SU-DHL-6 (cell line): Measurements from ENCODE around the gene THSD8.

Experiments
- H2AFZ ChIP-seq: fragments of 200-600 bp; sonication (generic); 2 replicates; pipeline ENCODE4 v1.6.1; 2014; ENCODE audit warnings: low read depth, mild to moderate bottlenecking, moderate library complexity, mixed read lengths, antibody characterized with exemption, low read length; ENCODE audit not compliant: severe bottlenecking
- H3F3A ChIP-seq: fragments of 200-600 bp; shearing (Covaris generic); 2 replicates; pipeline ENCODE4 v1.6.0; 2016; ENCODE audit warnings: antibody characterized with exemption, mild to moderate bottlenecking; ENCODE audit not compliant: insufficient read depth
- H3K27ac ChIP-seq: fragments of 200-600 bp; sonication (generic); 2 replicates; pipeline ENCODE4 v1.5.1; 2016; ENCODE audit warnings: low read depth, mild to moderate bottlenecking, low read length, moderate library complexity, mixed read lengths
- H3K27me3 ChIP-seq: fragments of 200-600 bp; sonication (generic), shearing (Covaris generic); 2 replicates; pipeline ENCODE4 v1.6.0; 2014; ENCODE audit warnings: mild to moderate bottlenecking, low read length
- H3K36me3 ChIP-seq: fragments of 200-600 bp; sonication (generic); 2 replicates; pipeline ENCODE4 v1.6.1; 2014; ENCODE audit warnings: mild to moderate bottlenecking, low read length, mixed read lengths
- H3K4me2 ChIP-seq: fragments of 300-600, 200-600 bp; shearing (Covaris generic), sonication (generic); 2 replicates; pipeline ENCODE4 v1.6.0; 2014; ENCODE audit warnings: low read length, low read depth, mild to moderate bottlenecking; ENCODE audit not compliant: poor library complexity, severe bottlenecking
- H3K4me3 ChIP-seq: fragments of 200-600 bp; sonication (generic); 2 replicates; pipeline ENCODE4 v1.5.1; 2014; ENCODE audit warnings: antibody characterized with exemption, low read length, mild to moderate bottlenecking, mixed read lengths; ENCODE audit not compliant: insufficient read depth, poor library complexity, severe bottlenecking
- H3K79me2 ChIP-seq: fragments of 200-600 bp; sonication (generic); 2 replicates; pipeline ENCODE4 v1.6.1; 2014; ENCODE audit warnings: mild to moderate bottlenecking, low read length, moderate library complexity; ENCODE audit not compliant: insufficient read depth
- H3K9ac ChIP-seq: fragments of 200-600 bp; sonication (generic); 2 replicates; pipeline ENCODE4 v1.7.0; 2014; ENCODE audit warnings: mild to moderate bottlenecking, low read length
- H3K9me2 ChIP-seq: fragments of 200-600 bp; sonication (generic); replicated peaks from 2 replicates; pipeline ENCODE4 v1.6.1; 2014; ENCODE audit warnings: low read length; ENCODE audit not compliant: insufficient read depth
- H3K9me3 ChIP-seq: fragments of 200-600 bp; sonication (generic); 2 replicates; pipeline ENCODE4 v1.6.1; 2014; ENCODE audit warnings: low read length, mixed read lengths; ENCODE audit not compliant: insufficient read depth
- H4K20me1 ChIP-seq: fragments of 200-600 bp; sonication (generic); 2 replicates; pipeline ENCODE4 v1.6.1; 2014; ENCODE audit warnings: low read depth, mild to moderate bottlenecking, antibody characterized with exemption, low read length, moderate library complexity, mixed read lengths
- EZH2phosphoT487 ChIP-seq: fragments of 200-600 bp; sonication (generic), shearing (Covaris generic); conservative IDR thresholded peaks from 2 replicates; pipeline ENCODE4 v1.6.1; 2018; ENCODE audit warnings: mild to moderate bottlenecking, antibody characterized with exemption, low read length, moderate library complexity, mixed read lengths
- TF ChIP-seq, protein P1 (sequence below): fragments of 200-600 bp; sonication (generic); IDR thresholded peaks from one replicate; pipeline ENCODE4 v1.5.1; 2017; ENCODE audit warnings: antibody characterized with exemption, mild to moderate bottlenecking, low read length, moderate library complexity; ENCODE audit not compliant: insufficient read depth, poor library complexity, severe bottlenecking

THSD8 gene

DNA sequence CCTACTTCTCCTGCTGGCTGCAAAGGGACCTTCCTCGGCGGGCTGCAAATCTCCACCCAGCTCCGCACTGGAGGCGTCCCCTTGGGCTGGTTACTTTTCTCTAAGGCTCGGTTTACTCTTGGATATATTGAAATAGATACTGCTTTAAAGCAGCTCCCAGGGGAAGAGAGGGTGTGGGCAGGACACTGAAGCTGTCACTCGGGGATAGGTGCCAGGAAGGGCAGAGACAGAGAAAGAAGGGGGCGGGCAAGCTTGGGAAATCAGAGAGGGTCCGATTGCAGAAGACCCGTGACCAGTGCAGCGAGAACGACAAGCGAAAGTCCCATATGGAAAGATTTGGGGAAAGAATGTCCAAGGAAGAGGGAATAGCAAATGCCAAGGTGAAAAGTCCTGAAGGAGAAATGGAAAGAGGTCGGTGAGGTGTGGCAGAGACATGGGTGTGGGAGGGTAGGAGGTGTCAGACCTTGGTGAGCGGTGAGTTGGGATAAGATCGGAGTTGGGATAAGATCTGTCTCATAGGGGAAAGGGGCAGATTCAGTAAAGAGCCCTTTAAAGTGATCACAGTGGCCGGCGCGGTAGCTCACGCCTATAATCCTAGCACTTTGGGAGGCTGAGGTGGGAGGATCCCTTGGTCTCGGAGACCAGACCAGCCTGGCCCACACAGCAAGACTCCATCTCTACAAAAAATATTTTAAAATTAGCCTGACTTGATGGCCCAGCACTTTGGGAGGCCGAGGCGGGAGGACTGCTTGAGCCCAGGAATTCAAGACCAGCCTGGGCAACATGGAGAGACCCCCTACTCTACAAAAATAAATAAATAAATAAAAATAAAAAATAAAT lies 618 bp downstream of the THSD8 start:
- no peaks in the 10 kb centered on the region for H3K36me3 ChIP-seq
- peaks cover 23% of the 10 kb centered on the region for H3K79me2 ChIP-seq
- H4K20me1 ChIP-seq: no peaks in the 10 kb centered on the region
- H3K27me3 ChIP-seq: no peaks in the 10 kb centered on the region
- H3K27ac ChIP-seq: no peak overlapping the region
- peak overlapping the region; percentile 81 for H2AFZ ChIP-seq
- H3F3A ChIP-seq: no peaks in the 10 kb centered on the region
- peak overlapping the region; percentile 96 for H3K4me3 ChIP-seq
- no peaks in the 10 kb centered on the region for H3K9me3 ChIP-seq
- peak overlapping the region; percentile 98 for H3K9ac ChIP-seq
- H3K9me2 ChIP-seq: no peaks in the 10 kb centered on the region
- TF ChIP-seq, protein P1, sequence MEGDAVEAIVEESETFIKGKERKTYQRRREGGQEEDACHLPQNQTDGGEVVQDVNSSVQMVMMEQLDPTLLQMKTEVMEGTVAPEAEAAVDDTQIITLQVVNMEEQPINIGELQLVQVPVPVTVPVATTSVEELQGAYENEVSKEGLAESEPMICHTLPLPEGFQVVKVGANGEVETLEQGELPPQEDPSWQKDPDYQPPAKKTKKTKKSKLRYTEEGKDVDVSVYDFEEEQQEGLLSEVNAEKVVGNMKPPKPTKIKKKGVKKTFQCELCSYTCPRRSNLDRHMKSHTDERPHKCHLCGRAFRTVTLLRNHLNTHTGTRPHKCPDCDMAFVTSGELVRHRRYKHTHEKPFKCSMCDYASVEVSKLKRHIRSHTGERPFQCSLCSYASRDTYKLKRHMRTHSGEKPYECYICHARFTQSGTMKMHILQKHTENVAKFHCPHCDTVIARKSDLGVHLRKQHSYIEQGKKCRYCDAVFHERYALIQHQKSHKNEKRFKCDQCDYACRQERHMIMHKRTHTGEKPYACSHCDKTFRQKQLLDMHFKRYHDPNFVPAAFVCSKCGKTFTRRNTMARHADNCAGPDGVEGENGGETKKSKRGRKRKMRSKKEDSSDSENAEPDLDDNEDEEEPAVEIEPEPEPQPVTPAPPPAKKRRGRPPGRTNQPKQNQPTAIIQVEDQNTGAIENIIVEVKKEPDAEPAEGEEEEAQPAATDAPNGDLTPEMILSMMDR: no peak
- no peak for TF ChIP-seq EZH2phosphoT487
- H3K4me2 ChIP-seq: peak overlapping the region; percentile 66

DNA sequence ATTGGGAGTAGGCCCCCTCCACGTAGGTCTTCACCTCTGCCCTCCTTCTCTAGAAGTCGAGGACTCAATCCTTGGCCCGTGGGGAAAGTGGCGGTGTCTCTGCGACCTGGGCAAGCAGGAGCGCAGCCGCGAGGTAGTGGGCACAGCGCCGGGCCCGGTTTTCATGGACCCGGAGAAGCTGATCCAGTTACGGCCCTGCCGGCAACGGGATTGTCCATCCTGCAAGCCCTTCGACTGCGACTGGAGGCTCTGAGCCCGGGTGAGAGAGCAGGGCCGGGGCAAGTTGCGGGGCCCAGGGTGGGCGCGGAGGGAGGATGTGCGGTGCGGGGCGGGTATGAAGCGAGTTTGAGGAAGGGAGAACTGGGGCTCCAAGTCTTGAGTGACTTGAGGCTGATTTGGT lies 2.2 kb downstream of the THSD8 start:
- Histone ChIP-seq H2AFZ (no peak overlapping the region), H3K4me2 (no peak overlapping the region), H3K27ac (no peak overlapping the region), H3K36me3 (0 out of 2 replicates have a peak, but pooled peaks cover 3% of the 10 kb centered on the region), H3F3A (no peaks in the 10 kb centered on the region), H3K9ac (no peak overlapping the region), H3K4me3 (no peak overlapping the region), H4K20me1 (no peaks in the 10 kb centered on the region), H3K9me3 (no peaks in the 10 kb centered on the region), H3K9me2 (no peaks in the 10 kb centered on the region), H3K27me3 (no peaks in the 10 kb centered on the region), H3K79me2 (peaks cover 23% of the 10 kb centered on the region)
- TF ChIP-seq EZH2phosphoT487: no peak

DNA sequence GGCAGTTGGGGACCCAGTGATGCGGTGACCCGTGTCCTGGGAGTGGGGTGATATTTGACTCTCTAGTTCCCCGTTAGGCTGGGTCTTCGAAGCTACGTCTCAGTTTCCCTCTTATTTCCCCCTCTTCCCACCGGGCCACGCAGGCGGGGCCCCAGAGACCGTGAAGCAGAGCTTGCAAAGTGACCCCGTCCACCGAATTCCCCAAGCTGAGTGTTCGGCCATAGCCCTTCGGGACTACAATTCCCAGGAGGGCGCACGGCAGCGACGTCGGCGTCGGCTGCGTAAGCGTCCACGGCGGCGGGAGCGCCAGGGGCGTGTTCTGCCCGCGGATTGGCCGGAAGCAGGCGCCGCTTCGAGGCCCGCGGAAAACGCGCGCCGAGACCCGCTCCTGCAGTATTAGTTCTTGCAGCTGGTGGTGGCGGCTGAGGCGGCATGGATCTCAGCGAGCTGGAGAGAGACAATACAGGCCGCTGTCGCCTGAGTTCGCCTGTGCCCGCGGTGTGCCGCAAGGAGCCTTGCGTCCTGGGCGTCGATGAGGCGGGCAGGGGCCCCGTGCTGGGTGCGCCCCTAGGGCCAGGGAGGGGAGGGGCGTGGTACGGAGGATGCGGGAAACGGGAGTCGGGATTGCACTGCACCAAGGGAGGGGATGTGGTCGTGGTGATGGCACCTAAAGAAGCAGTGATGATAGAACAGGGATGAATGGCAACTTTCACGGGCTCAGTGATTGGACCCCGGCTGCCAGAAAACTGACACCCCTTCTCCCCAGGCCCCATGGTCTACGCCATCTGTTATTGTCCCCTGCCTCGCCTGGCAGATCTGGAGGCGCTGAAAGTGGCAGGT lies 4.6 kb downstream of the THSD8 start, which contains the start of gene RNASEH2A:
Gene RNASEH2A (plus strand): TSS at position 343 of the 840 bp plus-strand sequence. CDS start 90 bp downstream, at position 433.
- peak within 1 kb of the TSS; percentile 68 for H2AFZ ChIP-seq

More for the DNA sequence above, 4.6 kb downstream of the THSD8 start, which contains the start of gene RNASEH2A:
- Histone ChIP-seq H3K27me3 (no peaks in the 10 kb centered on the region), H3K9me3 (no peaks in the 10 kb centered on the region), H3K4me2 (peak within 1 kb of the TSS; percentile 63), H3K9me2 (no peaks in the 10 kb centered on the region), H3K36me3 (peaks cover 5% of the 10 kb centered on the region; the same call in 1 of the 2 replicates), H3K9ac (peak within 1 kb of the TSS; percentile 90), H3K4me3 (peak within 1 kb of the TSS; percentile 78), H3K79me2 (peaks cover 10% of the 10 kb centered on the region), H4K20me1 (no peaks in the 10 kb centered on the region), H3F3A (0 out of 2 replicates have a peak, but pooled peaks cover 3% of the 10 kb centered on the region), H3K27ac (peak within 1 kb of the TSS; percentile 60)
- TF ChIP-seq EZH2phosphoT487: no peak
- TF ChIP-seq, protein P1: no peak
